Measurements from ENCODE around the gene PPM1A.

Gene PPM1A

GRCh38 chr14:60226298-60226697, 22.7 kb upstream of the PPM1A start:
- no peak for DNase-seq (ENCODE audit: low read depth in 2 of 2)

DNA sequence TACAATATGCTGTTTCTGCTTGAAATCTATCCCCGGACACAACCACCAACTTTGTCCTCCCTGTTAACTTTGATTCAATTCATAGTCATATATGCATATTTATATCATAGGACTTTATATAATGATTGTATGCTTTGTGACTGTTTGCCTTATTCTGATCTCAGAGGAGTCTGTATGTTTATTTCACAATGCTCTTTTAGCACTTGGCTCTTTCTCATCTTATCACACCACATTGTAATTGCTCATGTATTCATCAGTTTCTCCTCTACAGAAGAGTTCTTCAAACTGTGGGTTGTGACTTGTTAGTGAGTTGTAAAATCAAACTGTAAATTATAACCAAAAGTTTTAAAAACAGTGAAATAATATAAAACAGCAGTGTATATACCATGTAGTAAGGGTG, 21.7 kb upstream of the PPM1A start:
- no peak for DNase-seq (ENCODE audit: low read depth in 2 of 2)

DNA sequence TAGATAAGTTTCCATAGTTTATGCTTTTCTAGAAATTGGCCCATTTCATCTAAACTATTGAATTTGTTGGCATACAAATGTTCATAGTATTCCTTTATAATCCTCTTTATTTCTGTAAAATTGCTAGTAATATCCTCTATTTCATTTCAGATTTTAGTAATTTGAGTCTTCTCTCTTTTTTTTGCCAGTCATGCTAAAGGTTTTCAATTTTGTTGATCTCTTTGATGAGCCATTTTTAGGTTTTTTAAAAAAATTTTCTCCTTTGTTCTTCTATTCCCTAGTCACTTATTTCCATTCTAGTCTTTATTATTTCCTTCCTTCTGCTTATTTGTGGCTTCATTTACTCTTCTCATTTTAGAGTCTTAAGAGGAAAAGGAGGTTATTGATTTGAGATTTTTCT, 19.4 kb upstream of the PPM1A start:
- DNase-seq (ENCODE audit: low read depth in 2 of 2), result no peak

DNA sequence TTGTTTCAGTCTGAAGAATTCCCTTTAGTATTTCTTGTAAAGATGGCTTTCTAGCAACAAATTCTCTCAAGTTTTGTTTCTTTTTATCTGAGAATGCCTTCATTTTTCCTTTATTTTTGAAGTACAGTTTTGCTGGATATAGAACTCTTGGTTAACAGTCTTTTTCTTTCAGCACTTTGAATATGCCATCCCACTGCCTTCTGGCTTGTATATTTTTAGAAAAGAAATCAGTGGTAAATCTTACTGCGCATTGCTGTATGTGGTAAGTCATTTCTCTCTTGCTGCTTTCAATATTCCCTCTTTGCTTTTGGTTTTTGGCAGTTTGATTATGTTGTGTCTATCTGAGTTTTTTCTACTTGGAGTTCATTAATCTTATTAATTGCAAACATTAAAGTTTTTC, 16.8 kb upstream of the PPM1A start:
- DNase-seq (ENCODE audit: low read depth in 2 of 2), result no peak

DNA sequence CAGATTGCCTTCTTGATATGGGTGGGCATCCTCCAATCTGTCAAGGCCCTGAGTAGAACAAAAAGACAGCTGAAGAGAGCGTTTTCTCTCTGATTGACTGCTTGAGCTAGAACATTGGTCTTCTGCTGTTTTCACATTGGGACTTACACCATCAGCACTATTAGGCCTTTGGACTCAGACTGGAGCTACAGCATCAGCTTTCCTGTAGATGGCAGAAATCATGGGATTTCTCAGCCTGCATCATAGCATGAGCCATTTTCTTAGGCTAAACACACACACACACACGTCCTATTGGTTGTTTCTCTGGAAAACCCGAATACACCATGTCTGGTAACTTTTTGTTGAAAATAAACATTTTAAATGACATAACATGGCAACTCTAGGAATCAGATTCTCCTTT, 15.8 kb upstream of the PPM1A start:
- DNase-seq (ENCODE audit: low read depth in 2 of 2), result no peak

DNA sequence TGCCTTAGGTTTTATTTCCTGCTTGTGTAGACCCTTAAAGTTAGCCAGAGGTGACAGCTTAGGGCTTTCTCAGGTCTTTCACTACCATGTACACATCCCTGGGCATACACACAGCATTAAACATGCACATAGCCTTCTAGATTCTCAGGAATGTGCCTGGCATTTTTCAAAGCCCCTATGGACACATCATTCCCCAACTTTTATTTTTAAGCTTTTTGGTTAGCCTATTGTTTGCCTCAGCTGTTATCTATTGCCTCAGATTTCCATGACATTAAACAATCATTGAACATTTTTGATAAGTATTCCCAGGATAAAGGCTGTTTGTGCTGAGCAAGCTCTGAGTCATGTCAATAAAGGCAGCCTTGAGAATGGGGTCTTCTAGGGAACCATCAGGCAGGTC, 15.1 kb upstream of the PPM1A start:
- DNase-seq (ENCODE audit: low read depth in 2 of 2), result no peak

GRCh38 chr14:60235440-60235839, 13.6 kb upstream of the PPM1A start:
- DNase-seq (ENCODE audit: low read depth in 2 of 2), result no peak

DNA sequence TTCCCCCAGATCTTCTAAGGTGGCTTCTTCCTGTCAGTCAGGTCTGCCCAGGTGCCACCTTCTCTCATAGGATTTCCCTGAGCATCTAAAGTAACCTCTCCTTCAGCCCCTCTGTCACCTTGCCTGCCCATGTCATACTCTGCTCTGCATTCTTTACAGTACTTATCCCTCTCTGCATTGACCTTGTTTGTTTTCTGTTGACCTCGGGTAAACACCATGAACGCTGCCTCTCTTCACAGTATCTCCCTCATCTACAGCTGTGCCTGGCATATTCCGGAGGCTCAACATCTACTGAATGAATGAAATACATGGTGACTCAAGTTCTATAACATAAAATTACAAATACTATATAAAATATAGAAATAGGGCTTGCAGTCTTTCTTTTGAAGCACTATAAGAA, 10.1 kb upstream of the PPM1A start:
- no peak for DNase-seq (ENCODE audit: low read depth in 2 of 2)

DNA sequence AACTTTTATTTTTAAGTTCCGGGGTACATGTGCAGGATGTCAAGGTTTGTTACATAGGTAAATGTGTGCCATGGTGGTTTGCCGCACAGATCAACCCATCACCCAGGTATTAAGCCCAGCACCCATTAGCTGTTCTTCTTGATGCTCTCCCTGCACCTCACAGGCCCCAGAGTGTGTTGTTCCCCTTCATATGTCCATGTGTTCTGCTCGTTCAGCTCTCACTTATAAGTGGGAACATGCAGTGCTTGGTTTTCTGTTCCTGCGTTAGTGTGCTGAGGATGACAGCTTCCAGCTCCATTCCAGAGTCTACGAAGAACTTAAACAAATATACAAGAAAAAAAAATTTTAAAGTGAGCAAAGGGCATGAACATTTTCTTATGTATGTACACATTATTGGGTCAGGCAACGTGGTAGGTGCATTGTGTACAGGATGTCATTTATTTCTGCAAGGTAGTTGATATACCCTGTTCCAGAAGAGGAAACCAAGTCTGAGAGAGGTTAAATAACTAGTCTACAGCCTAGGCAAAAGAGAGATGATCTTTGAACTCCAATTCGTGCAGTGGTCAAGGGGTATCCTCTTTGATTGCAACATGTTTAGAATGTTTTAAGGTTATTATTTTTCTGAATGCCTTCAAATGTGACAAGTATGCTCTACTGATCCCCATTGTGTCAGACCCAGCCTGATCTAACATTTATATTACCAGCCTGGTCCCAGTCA, 8.7 kb upstream of the PPM1A start:
- no peak for DNase-seq (ENCODE audit: low read depth in 2 of 2)

GRCh38 chr14:60241091-60241490, 7.9 kb upstream of the PPM1A start:
- no peak for DNase-seq (ENCODE audit: low read depth in 2 of 2)

GRCh38 chr14:60242429-60242828, 6.6 kb upstream of the PPM1A start:
- DNase-seq (ENCODE audit: low read depth in 2 of 2), result no peak

DNA sequence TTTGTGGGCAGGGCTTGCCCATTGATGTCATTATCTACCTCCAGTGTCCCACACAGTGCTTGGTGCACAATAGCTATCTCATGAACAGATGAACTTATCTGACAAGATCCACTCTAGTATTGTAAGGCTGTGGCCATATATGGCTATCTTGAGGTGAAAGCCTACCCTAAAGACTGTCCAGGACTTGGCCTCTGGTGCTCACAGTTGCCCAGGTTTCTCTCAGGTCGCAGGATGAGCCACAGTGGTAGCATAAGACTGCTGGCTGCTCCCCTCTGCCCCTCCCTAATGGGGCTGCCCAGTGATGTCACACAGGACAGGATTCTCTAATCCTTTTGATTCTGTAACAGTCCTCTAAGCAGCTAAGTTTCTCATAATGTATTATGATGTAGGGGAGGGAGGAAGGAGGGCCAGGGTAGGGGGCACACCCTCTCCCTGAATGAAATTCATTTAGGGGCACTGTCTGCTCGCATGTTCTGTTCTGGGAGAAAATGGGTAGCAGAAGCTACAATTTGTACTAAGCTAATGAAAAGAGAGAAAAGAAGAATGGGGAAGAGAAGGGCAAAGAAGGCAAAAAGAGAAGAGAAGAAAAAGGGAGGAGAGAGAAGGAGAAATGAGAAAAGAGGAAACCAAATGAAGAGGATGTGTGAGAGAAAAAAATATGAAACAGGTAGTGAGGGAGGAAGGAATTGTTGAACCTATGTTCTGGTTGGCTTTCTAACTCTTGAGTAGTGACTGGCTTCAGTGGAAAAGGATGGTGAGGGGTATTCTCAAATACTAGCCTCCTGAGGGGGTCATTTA, 3.4 kb upstream of the PPM1A start:
- no peak for DNase-seq (ENCODE audit: low read depth in 2 of 2)

DNA sequence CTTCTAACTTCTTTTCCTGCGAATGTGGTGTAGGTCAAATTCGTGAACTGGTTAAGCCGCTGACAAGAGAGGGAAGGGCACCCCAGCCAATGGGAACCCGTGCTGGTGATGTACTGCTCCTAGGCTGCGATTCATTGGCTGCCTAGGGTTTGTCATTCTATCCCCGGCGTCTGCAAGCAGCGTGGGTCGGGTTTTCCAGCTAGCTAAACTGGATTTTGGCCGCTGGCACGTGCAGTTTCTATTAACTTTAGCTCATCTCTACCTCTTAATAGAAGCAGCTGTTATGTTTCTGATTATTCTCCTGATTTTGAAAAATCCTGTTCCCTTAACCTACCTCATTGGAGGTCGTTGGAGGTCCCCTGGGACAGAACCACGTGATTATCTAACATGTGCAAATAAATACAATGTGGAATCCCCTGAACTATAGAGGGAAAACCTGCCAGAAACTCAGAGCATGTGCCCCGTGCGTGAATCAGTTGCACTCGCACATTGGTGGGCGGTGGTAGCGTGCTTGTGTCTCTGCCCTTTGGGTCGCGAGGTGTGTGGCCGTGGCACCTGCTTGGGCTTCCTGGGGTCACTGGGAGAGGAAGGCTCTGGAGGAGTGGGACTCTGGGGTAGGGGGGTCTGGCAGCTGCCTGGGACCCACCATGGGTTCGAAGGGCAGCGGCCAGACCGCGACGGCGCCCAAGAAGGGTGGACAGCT, 876 bp upstream of the PPM1A start:
- peak; percentile 47 to 59 for DNase-seq (ENCODE audit: low read depth in 2 of 2)

GRCh38 chr14:60249321-60250256, 568 bp downstream of the PPM1A start:
- DNase-seq (ENCODE audit: low read depth in 2 of 2), result peak; percentile 32 to 35

- no peak for DNase-seq (ENCODE audit: low read depth in 2 of 2)
Measured at GRCh38 chr14:60250257-60251035, 1.4 kb downstream of the PPM1A start.

- no peak for DNase-seq (ENCODE audit: low read depth in 2 of 2)
Measured at GRCh38 chr14:60251877-60252276, 2.9 kb downstream of the PPM1A start.

- no peak for DNase-seq (ENCODE audit: low read depth in 2 of 2)
Measured at GRCh38 chr14:60252630-60253029, 3.6 kb downstream of the PPM1A start.

- no peak for DNase-seq (ENCODE audit: low read depth in 2 of 2)
Measured at GRCh38 chr14:60253649-60254048, 4.6 kb downstream of the PPM1A start.

- DNase-seq (ENCODE audit: low read depth in 2 of 2), result no peak
Measured at GRCh38 chr14:60254176-60254575, 5.2 kb downstream of the PPM1A start.

GRCh38 chr14:60257865-60258264, 8.8 kb downstream of the PPM1A start:
- no peak for DNase-seq (ENCODE audit: low read depth in 2 of 2)

DNA sequence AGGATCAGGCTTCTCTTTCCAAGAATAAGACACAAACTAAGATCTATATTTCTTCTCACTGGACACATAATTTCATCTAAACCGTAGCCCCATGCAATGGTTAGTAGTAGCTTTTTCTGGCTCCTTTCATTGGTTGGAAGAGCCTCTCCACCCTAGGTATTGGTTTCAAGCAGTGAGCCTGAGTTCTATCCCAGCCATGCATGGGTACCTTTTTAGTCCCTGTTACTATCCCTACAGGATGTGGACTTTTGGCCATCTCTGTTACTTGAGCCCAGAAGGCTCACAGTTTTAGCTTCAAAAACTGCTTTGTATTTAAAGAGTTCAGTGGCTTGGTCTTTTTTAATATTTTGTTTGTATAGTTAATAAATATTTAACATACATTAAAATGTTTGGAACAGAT, 16.1 kb downstream of the PPM1A start:
- no peak for DNase-seq (ENCODE audit: low read depth in 2 of 2)
